ENCODE measurements around the gene CTDSP1. TPM values are rescaled to one million over a fixed set of nuclear protein-coding genes. Genes with fewer than 3 reads are reported as not detected.

CTDSP1 gene
- total RNA-seq, 1 experiment from 2014 or later = 45.7 TPM

DNA sequence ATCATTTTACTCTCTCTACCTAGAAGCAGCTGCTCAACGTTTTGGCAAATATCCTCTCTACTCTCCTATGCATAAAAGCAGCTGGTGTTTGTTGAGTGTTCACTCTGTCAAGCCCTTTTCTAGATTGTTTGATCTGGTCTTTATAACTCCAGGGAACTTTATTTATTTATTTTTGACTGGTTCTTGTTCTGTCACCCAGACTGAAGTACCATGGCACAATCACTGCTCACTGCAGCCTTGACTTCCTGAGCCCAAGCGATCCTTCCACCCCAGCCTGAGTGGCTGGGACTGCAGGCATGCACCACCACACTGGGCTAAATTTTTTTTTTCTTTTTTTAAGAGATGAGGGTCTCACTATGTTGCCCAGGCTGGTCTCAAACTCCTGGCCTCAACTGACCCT is 30.3 kb upstream of the CTDSP1 start:
- Histone ChIP-seq H3K4me3 (no peak overlapping the region), H3K4me1 (replicated peaks) (peaks cover 6% of the 10 kb centered on the region; the same call in 1 of the 2 replicates), H3K27ac (no peak overlapping the region), H3K36me3 (no peaks in the 10 kb centered on the region), H3K9me3 (replicated peaks) (peaks cover 9% of the 10 kb centered on the region), H3K27me3 (replicated peaks) (0 out of 2 replicates have a peak, but pooled peaks cover 2% of the 10 kb centered on the region)
- no peak for DNase-seq (ENCODE audit: low read depth in 1 of 2, low spot score in 2 of 2)

DNA sequence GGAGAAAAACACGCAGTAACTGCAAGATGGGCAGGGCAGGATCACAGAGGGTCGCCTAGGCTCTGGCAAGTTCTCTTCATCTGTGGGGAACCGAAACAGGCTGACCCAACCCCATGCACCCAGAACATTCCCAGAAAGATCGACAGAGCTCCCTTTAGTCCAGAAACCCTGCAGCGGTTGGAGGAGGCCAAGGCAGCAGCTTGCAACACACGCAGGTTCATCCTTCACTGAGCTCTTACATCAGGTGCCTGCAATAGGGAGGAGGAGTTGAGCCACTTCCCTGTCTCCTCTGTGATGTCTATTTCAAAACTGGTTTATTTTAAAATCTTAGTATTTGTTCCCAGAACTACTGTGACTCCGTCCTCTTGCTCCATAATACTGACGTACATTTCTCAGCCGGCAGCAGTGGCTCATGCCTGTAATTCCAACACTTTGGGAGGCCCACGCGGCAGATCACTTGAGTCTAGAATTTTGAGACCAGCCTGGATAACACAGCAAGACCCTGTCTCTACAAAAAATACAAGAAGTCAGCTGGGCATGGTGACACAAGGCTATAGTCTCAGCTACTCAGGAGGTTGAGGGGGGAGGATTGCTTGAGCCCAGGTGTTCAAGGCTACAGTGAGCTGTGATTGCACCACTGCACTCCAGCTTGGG is 29.1 kb upstream of the CTDSP1 start:
- H3K9me3 ChIP-seq (replicated peaks) = peaks cover 9% of the 10 kb centered on the region
- peaks cover 6% of the 10 kb centered on the region; the same call in 1 of the 2 replicates for H3K4me1 ChIP-seq (replicated peaks)
- DNase-seq (ENCODE audit: low read depth in 1 of 2, low spot score in 2 of 2) = no peak
- H3K36me3 ChIP-seq = no peaks in the 10 kb centered on the region
- H3K4me3 ChIP-seq = no peak overlapping the region
- no peak overlapping the region for H3K27ac ChIP-seq
- 0 out of 2 replicates have a peak, but pooled peaks cover 2% of the 10 kb centered on the region for H3K27me3 ChIP-seq (replicated peaks)

DNA sequence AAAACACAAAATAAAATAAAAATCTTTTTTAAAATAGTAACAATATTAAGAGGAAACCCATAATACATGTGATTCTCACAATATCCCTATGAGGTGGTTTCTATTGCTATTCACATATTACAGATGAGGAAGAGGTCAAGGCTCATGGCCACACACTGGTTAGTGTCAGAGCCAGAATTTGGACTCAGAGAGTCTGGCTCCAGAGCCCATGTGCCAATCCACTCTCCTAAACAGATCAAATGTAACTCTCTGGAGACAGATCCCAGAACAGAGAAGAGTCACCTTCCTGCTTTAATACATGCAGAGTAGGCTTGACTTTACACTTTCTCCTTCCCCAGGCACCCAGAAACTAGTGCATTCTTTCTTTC is 27.7 kb upstream of the CTDSP1 start:
- H3K4me1 ChIP-seq (replicated peaks) = peaks cover 6% of the 10 kb centered on the region; the same call in 1 of the 2 replicates
- no peaks in the 10 kb centered on the region for H3K36me3 ChIP-seq
- H3K9me3 ChIP-seq (replicated peaks) = peaks cover 9% of the 10 kb centered on the region
- DNase-seq (ENCODE audit: low read depth in 1 of 2, low spot score in 2 of 2) = no peak
- H3K27me3 ChIP-seq (replicated peaks) = 0 out of 2 replicates have a peak, but pooled peaks cover 2% of the 10 kb centered on the region
- H3K4me3 ChIP-seq = no peak overlapping the region
- no peak overlapping the region for H3K27ac ChIP-seq

DNA sequence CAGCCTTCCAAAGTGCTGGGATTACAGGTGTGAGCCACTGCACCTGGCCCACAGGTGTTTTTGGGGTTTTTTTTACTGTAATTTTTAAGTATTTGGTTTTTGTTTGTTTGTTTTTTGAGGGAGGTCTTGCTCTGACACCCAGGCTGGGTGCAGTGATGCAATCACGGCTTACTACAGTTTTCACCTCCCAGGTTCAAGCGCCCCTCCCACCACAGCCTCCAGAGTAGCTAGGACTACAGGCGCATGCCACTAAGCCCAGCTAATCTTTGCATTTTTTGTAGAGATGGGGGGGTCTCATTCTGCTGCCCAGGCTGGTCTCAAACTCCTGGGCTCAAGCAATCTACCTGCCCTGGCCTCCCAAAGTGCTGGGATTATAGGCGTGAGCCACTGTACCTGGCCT is 24.9 kb upstream of the CTDSP1 start:
- H3K4me1 ChIP-seq (replicated peaks) = no peaks in the 10 kb centered on the region
- DNase-seq (ENCODE audit: low read depth in 1 of 2, low spot score in 2 of 2) = no peak
- H3K9me3 ChIP-seq (replicated peaks) = no peaks in the 10 kb centered on the region
- no peak overlapping the region for H3K27ac ChIP-seq
- no peaks in the 10 kb centered on the region for H3K36me3 ChIP-seq
- no peak overlapping the region for H3K4me3 ChIP-seq
- no peaks in the 10 kb centered on the region for H3K27me3 ChIP-seq (replicated peaks)

DNA sequence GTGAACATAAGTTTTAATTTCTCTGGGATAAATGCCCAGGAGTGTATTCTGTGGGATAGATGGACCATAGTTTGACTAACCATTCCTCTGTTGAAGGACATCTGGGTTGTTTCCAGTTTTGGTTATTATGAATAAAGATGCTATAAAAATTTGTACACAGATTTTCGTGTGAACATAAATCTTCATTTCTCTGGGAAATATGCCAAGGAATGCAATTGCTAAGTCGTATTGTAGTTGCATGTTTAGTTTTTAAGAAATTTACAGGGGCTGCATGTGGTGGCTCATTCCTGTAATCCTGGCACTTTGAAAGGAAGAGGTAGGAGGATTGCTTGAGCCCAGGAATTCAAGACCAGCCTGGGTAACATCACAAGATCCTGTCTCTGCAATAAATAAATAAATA is 24.5 kb upstream of the CTDSP1 start:
- no peaks in the 10 kb centered on the region for H3K4me1 ChIP-seq (replicated peaks)
- no peak for DNase-seq (ENCODE audit: low read depth in 1 of 2, low spot score in 2 of 2)
- no peak overlapping the region for H3K4me3 ChIP-seq

DNA sequence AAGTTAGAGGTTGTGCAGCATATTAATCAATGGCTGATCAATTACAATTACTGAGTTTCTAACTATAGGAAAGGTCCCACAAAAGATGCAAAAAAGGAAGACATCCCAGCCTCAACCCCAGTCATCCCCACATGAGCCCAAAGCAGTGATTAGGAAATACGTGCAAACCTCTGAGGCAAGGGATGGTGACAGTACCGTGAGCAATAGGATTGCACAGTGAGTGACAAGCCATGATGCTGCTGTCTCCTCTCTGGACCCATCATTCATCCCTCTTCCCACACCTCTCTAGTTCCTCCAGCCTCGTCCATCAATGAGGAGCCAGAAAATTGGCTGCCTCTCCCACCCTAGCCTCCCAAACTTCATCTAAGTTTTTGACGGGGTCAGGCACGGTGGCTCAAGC is 21.6 kb upstream of the CTDSP1 start:
- H3K9me3 ChIP-seq (replicated peaks) = no peaks in the 10 kb centered on the region
- no peak for DNase-seq (ENCODE audit: low read depth in 1 of 2, low spot score in 2 of 2)
- no peak overlapping the region for H3K4me3 ChIP-seq
- H3K4me1 ChIP-seq (replicated peaks) = no peaks in the 10 kb centered on the region
- H3K27ac ChIP-seq = no peak overlapping the region
- H3K27me3 ChIP-seq (replicated peaks) = no peaks in the 10 kb centered on the region
- no peaks in the 10 kb centered on the region for H3K36me3 ChIP-seq

More for the DNA sequence above, 24.5 kb upstream of the CTDSP1 start:
- H3K9me3 ChIP-seq (replicated peaks) = no peaks in the 10 kb centered on the region
- no peak overlapping the region for H3K27ac ChIP-seq
- no peaks in the 10 kb centered on the region for H3K36me3 ChIP-seq
- no peaks in the 10 kb centered on the region for H3K27me3 ChIP-seq (replicated peaks)

DNA sequence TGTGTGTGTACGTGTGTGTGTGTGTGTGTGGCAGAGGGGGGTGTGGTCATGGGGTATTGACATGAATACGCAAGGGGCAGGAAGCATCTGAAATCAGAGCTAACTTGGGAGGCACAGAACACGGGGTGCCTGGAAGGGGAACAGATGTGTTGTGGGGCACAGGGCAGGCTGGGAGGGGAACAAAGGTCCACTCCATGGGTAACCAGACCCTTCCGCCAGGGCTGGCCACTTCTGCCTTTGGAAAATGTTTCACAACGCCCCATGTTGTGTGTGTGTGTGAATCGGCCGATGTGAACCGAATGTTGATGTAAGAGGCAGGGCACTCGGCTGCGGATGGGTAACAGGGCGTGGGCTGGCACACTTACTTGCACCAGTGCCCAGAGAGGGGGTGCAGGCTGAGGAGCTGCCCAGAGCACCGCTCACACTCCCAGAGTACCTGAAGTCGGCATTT is 17.7 kb upstream of the CTDSP1 start, which contains the start of gene SLC11A1:
Gene SLC11A1 (plus strand): TSS at position 358 of the 451 bp plus-strand sequence. CDS start 96 bp downstream, outside the sequence.
- Histone ChIP-seq H3K4me1 (replicated peaks) (peaks cover 1% of the 10 kb centered on the region), H3K4me3 (no peak within 1 kb of the TSS), H3K27ac (no peak within 1 kb of the TSS), H3K27me3 (replicated peaks) (no peaks in the 10 kb centered on the region), H3K9me3 (replicated peaks) (no peaks in the 10 kb centered on the region), H3K36me3 (no peaks in the 10 kb centered on the region)
- DNase-seq (ENCODE audit: low read depth in 1 of 2, low spot score in 2 of 2) = no peak

DNA sequence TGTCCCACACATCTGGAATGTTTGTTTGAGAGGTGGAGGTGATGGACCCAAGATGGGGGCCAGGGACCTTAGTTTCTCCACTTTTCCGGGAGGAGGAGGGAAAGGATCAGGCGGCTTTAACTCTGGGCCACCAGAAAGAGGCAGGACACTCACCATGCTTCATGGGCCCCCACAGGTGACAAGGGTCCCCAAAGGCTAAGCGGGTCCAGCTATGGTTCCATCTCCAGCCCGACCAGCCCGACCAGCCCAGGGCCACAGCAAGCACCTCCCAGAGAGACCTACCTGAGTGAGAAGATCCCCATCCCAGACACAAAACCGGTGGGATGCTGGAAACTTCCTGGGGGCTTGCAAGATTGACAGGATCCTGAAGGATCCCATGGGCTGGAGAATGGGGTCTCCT is 16.9 kb upstream of the CTDSP1 start:
- no peaks in the 10 kb centered on the region for H3K36me3 ChIP-seq
- H3K27ac ChIP-seq = no peak overlapping the region
- no peak overlapping the region for H3K4me3 ChIP-seq
- H3K27me3 ChIP-seq (replicated peaks) = no peaks in the 10 kb centered on the region
- no peaks in the 10 kb centered on the region for H3K9me3 ChIP-seq (replicated peaks)
- DNase-seq (ENCODE audit: low read depth in 1 of 2, low spot score in 2 of 2) = no peak
- peaks cover 10% of the 10 kb centered on the region for H3K4me1 ChIP-seq (replicated peaks)

DNA sequence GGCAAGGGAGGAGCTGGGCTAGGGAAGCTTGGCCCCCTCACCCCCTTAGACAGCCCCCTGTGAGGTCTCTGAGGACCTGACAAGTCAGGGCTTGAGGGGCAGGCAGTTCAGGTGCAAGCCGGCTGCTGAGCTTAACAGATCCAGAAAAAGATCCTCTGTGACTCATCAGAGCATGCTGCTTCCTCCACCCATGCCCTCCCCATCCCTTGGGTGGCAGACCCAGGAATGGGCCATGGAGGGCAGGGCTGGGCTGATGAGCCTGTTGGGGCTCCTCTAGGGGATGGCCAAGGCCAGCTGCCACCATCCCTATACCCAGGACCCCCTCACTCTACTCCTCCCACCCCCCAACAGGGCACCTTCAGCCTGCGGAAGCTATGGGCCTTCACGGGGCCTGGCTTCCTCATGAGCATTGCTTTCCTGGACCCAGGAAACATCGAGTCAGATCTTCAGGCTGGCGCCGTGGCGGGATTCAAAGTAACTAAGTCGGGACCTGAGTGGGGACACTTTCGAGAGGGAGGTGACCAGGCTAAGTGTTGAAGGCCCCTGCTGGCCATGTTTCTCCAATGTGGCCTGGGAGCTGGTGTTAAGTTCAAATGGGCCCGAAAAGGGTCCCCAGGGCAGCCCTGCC is 15.7 kb upstream of the CTDSP1 start:
- Histone ChIP-seq H3K27ac (no peak overlapping the region), H3K9me3 (replicated peaks) (no peaks in the 10 kb centered on the region), H3K36me3 (no peaks in the 10 kb centered on the region), H3K4me1 (replicated peaks) (peaks cover 12% of the 10 kb centered on the region), H3K27me3 (replicated peaks) (no peaks in the 10 kb centered on the region), H3K4me3 (no peak overlapping the region)
- DNase-seq (ENCODE audit: low read depth in 1 of 2, low spot score in 2 of 2) = no peak

DNA sequence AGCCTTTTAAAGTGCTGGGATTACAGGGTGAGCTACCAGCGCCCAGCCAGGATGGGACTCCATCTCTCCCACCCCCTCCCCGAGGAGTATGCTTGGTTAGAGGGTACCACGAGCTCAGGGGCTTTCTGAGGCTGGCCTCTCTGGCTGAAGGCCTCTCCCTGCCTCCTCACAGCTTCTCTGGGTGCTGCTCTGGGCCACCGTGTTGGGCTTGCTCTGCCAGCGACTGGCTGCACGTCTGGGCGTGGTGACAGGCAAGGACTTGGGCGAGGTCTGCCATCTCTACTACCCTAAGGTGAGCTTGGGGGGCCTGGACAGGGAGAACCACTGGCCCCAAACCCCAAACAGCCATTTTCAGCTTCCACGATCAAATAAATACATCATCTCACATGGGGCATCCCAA is 14.7 kb upstream of the CTDSP1 start:
- Histone ChIP-seq H3K9me3 (replicated peaks) (no peaks in the 10 kb centered on the region), H3K27me3 (replicated peaks) (no peaks in the 10 kb centered on the region), H3K36me3 (no peaks in the 10 kb centered on the region), H3K4me3 (no peak overlapping the region), H3K4me1 (replicated peaks) (peaks cover 12% of the 10 kb centered on the region), H3K27ac (no peak overlapping the region)
- DNase-seq (ENCODE audit: low read depth in 1 of 2, low spot score in 2 of 2) = no peak

DNA sequence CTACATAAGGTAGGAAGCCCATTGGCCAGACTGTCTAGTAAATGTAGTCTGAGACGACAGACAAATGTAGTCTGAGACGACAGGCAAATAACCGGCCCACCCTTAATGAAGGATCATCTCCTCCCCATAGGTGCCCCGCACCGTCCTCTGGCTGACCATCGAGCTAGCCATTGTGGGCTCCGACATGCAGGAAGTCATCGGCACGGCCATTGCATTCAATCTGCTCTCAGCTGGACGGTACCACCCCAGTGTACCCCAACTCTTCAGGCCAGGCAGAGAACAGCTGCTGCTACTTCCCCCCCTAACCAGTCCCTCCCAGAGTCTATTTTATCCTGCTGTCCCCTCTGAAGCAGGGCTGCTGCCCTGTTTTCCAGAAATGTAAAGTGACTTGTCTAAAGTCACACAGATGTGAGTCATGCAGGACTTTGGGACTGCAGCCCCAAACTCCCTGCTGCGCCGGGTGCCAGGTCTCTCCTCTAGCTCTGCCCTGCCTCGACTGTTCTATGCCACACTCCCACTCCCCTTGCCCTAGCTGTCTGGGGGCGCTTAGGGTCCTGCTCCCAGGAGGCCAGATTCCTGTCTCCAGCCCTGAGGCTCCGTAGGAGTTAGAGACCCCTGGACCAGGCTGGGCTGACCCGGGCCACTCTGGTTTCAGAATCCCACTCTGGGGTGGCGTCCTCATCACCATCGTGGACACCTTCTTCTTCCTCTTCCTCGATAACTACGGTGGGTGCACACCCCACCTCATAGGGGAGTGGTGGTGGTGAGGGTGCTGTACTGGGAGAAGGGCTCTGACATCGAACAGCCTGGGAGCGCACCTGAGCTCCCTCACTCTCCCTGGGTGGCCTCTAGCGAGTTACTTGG is 12.9 kb upstream of the CTDSP1 start:
- no peaks in the 10 kb centered on the region for H3K36me3 ChIP-seq
- no peak for DNase-seq (ENCODE audit: low read depth in 1 of 2, low spot score in 2 of 2)
- H3K27me3 ChIP-seq (replicated peaks) = no peaks in the 10 kb centered on the region
- H3K4me3 ChIP-seq = no peak overlapping the region
- H3K4me1 ChIP-seq (replicated peaks) = peaks cover 12% of the 10 kb centered on the region
- H3K27ac ChIP-seq = no peak overlapping the region
- no peaks in the 10 kb centered on the region for H3K9me3 ChIP-seq (replicated peaks)

DNA sequence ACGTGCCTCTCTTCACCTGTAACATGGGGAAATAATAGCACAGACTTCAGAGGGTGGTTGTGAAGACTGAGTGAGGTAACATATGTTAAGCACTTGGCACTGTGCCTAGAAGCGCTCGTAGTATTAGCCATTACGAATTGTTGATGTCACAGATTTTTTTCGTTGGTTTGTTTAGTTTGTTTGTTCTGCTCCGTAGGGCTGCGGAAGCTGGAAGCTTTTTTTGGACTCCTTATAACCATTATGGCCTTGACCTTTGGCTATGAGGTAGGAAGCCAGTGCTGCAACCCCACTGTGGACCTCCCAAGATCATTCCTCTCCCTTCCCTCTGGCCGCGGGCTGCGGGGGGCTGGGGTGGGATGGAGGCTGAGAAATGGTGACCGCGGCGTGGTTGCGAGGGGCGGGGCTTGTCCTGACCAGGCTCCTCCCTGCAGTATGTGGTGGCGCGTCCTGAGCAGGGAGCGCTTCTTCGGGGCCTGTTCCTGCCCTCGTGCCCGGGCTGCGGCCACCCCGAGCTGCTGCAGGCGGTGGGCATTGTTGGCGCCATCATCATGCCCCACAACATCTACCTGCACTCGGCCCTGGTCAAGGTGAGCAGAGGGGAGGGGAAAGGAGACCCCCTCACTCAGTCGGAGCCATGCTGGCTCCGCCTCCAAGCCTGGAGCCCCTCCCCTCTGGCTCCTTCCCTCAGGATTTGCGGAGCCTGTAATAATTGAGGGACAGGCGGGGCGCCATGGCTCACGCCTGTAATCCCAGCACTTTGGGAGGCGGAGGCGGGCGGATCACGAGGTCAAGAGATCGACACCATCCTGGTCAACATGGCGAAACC is 12.1 kb upstream of the CTDSP1 start:
- peaks cover 12% of the 10 kb centered on the region for H3K4me1 ChIP-seq (replicated peaks)
- H3K36me3 ChIP-seq = no peaks in the 10 kb centered on the region
- H3K9me3 ChIP-seq (replicated peaks) = no peaks in the 10 kb centered on the region
- DNase-seq (ENCODE audit: low read depth in 1 of 2, low spot score in 2 of 2) = peak in 1 of 2 experiments; percentile 45
- peak overlapping the region; percentile 23 for H3K4me3 ChIP-seq
- H3K27me3 ChIP-seq (replicated peaks) = no peaks in the 10 kb centered on the region
- no peak overlapping the region for H3K27ac ChIP-seq

Measured in SJSA1 (cell line).